ENCODE data around the gene TTLL10. TPM values are rescaled to one million over a fixed set of nuclear protein-coding genes. Genes with fewer than 3 reads are reported as not detected.
A peak's percentile ranks its signal among the peaks of the same experiment; 100 is the strongest.

Gene TTLL10
- total and polyA plus RNA-seq, 7 experiments from 2014 or later: 0.58 to 0.80 TPM; not detected in 5

DNA sequence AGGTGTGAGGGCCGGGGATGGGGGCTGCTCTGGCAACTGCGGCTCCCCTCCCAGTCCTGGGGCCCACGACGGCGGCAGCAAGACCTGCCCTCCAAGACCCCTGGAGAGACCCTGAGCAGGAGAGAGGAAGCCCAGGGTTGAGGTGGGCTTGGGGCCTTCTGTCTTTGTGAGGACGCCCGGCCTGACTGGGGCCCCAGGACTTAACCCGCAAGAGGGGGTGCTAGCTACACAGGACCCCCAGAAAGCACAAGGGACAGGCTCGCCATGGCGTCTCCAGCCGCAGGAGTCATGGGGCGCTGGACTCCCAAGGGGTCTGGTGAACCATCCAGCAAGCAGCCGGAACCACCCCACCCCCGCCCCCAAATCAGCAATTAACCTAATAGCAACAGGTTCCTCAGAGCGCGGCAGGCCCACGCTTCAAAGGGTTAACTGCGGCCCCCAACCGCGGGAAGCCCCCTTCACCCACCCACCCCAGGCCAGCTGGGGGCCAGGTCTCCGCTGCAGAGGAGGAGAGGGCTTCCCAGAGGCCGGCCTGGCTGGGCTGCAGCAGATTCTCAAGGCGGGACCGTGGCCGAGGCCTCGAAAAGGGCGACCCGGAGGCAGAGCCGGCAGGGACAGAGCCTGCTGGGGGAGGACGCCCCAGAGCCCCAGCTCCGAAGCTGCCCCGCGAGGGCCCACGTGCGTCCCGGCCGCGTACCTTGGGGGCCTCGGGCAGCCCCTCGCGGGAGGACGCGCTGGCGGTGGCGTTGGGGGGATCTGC lies 72.3 kb downstream of the TTLL10 start:
- peaks cover 0 to 15% (median 8%) of the 10 kb centered on the region in 7 donors for H3K4me1 Mint-ChIP-seq
- no peak overlapping the region for H3K27ac Mint-ChIP-seq
- Histone ChIP-seq H3K4me3 (ENCODE audit: low read length) (no peak overlapping the region), H3K36me3 (ENCODE audit: control insufficient read depth in 2 of 3, insufficient read depth in 3 of 3, low read length in 3 of 3) (no peaks in the 10 kb centered on the region), H3K27me3 (ENCODE audit: control insufficient read depth in 2 of 2, insufficient read depth in 2 of 2, low read length in 2 of 2) (no peaks in the 10 kb centered on the region), H3K27ac (ENCODE audit: low read depth, low read length) (no peak overlapping the region), H3K4me1 (ENCODE audit: control insufficient read depth in 2 of 2, insufficient read depth in 2 of 2, low read length in 2 of 2) (peaks cover 6% of the 10 kb centered on the region in 2 donors), H3K9me3 (ENCODE audit: control insufficient read depth in 2 of 3, low read length in 3 of 3) (no peaks in the 10 kb centered on the region)
- H3K4me3 Mint-ChIP-seq: peak overlapping the region in 1 of 10 donors; percentile 25
- no peaks in the 10 kb centered on the region for H3K36me3 Mint-ChIP-seq
- ChIA-PET CTCF (no interaction called here), POLR2A (no interaction called here)
- DNase-seq (no peak), ATAC-seq (no peak)
- intact Hi-C loops (cut with micrococcal nuclease): no loop called here
- peaks cover 0 to 4% (median 0%) of the 10 kb centered on the region in 5 donors for H3K27me3 Mint-ChIP-seq
- no peaks in the 10 kb centered on the region for H3K9me3 Mint-ChIP-seq

DNA sequence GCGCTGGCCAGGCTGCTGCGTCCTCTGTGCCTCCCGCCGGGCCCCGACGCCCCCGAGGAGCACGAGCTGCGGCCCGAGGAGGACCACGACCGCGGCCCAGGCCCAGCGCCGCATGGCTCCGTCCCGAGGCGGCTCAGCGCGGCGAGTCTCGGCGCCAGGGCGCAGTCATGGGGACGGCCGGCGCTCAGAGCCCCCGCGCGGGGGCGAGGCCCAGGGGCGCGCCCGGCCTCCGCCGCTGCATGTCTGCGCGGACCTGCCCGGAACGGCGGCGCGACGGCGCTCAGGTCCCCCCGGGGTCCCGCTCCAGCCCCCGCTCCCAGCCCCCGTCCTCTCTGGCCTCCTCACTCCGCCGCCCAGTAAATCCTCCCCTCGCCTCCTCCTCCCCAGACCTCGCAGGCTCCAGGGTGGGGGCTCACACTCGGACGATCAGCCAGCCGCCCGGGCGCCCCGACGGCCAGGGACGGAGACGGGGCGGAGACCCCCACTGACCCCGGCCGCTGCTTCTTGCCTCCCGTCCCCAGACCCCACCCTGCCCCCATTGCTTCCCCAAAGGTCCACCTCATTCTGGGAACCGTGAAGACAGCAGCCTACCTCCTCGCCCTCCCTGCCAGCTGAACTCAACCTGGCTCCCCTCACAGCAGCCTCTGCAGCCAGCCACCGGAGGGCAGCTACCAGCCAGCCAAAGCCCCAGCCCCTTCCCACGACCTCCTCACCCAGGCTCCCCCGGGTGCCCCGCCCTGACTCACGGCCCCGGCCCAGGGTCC lies 73.1 kb downstream of the TTLL10 start, which contains the start of gene C1QTNF12:
C1QTNF12 (minus strand) TSS at position 146 of the 764 bp plus-strand sequence; CDS start at position 114, 32 bp downstream.
- peaks cover 10 to 12% of the 10 kb centered on the region in 2 donors for H3K4me1 ChIP-seq (ENCODE audit: control insufficient read depth in 2 of 2, insufficient read depth in 2 of 2, low read length in 2 of 2)
- no peaks in the 10 kb centered on the region for H3K36me3 ChIP-seq (ENCODE audit: control insufficient read depth in 2 of 3, insufficient read depth in 3 of 3, low read length in 3 of 3)
- peak within 1 kb of the TSS in 1 of 10 donors; percentile 25 for H3K4me3 Mint-ChIP-seq
- H3K4me1 Mint-ChIP-seq: peaks cover 0 to 17% (median 11%) of the 10 kb centered on the region in 7 donors
- ChIA-PET CTCF (no interaction called here), POLR2A (interaction anchor here (0.6 to 1.3 kb wide), 2 partner anchors 16 to 30 kb away, joined by 4 to 5 read pairs; no protein-coding TSS in a partner anchor)
- no peak for ATAC-seq
- H3K9me3 ChIP-seq (ENCODE audit: control insufficient read depth in 2 of 3, low read length in 3 of 3): no peaks in the 10 kb centered on the region
- H3K27me3 ChIP-seq (ENCODE audit: control insufficient read depth in 2 of 2, insufficient read depth in 2 of 2, low read length in 2 of 2): no peaks in the 10 kb centered on the region
- H3K4me3 ChIP-seq (ENCODE audit: low read length): no peak within 1 kb of the TSS
- H3K27me3 Mint-ChIP-seq: peaks cover 0 to 4% (median 0%) of the 10 kb centered on the region in 5 donors
- no peak within 1 kb of the TSS for H3K27ac Mint-ChIP-seq
- no peak for DNase-seq
- intact Hi-C loops (cut with micrococcal nuclease): no loop called here
- no peaks in the 10 kb centered on the region for H3K9me3 Mint-ChIP-seq
- H3K27ac ChIP-seq (ENCODE audit: low read depth, low read length): no peak within 1 kb of the TSS
- no peaks in the 10 kb centered on the region for H3K36me3 Mint-ChIP-seq

DNA sequence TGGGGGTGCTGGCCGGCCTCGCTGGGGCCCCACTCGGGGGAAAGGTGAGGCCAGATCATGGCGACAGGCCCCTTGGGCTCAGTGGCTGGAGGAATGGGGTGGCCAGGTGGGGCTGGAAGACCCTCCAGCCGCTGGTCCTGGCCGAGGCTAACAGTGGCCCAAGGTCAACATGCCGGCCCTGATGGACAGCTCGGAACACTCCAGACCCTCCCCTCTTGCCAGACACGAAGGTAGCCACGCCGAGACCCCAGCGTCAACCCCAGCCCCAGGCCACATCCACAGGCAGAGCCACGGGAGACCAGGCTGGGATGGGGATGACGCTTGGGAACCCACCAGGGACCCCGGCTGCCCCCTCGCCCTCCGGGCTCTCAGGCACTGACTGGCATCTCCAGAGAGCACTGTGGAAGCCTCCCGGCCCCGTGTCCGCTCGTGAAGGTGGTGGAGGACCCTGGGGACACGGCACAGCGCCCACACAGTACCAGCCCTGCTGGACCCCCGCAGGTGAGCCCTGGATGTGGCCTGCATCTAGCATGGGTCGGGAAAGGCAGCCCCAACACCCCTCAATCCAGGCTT lies 73.7 kb downstream of the TTLL10 start:
- no peak for ATAC-seq
- no peaks in the 10 kb centered on the region for H3K36me3 ChIP-seq (ENCODE audit: control insufficient read depth in 2 of 3, insufficient read depth in 3 of 3, low read length in 3 of 3)
- H3K27ac ChIP-seq (ENCODE audit: low read depth, low read length): no peak overlapping the region
- ChIA-PET POLR2A (interaction anchor here (0.6 to 1.3 kb wide), 2 partner anchors 16 to 29 kb away, joined by 4 to 5 read pairs; no protein-coding TSS in a partner anchor), CTCF (no interaction called here)
- intact Hi-C loops (cut with micrococcal nuclease): no loop called here
- peaks cover 10 to 12% of the 10 kb centered on the region in 2 donors for H3K4me1 ChIP-seq (ENCODE audit: control insufficient read depth in 2 of 2, insufficient read depth in 2 of 2, low read length in 2 of 2)
- Mint-ChIP-seq H3K9me3 (no peaks in the 10 kb centered on the region), H3K36me3 (no peaks in the 10 kb centered on the region), H3K27ac (no peak overlapping the region), H3K27me3 (peaks cover 0 to 4% (median 0%) of the 10 kb centered on the region in 5 donors), H3K4me3 (no peak overlapping the region), H3K4me1 (peaks cover 0 to 21% (median 11%) of the 10 kb centered on the region in 7 donors)
- no peaks in the 10 kb centered on the region for H3K9me3 ChIP-seq (ENCODE audit: control insufficient read depth in 2 of 3, low read length in 3 of 3)
- H3K27me3 ChIP-seq (ENCODE audit: control insufficient read depth in 2 of 2, insufficient read depth in 2 of 2, low read length in 2 of 2): no peaks in the 10 kb centered on the region
- no peak overlapping the region for H3K4me3 ChIP-seq (ENCODE audit: low read length)
- no peak for DNase-seq

Small RNA genes lying within 50 kb of the gene (microRNA-seq; reads per million reads assigned to microRNA genes)
- gene MIR200A (ENCODE audit: borderline microRNAs expressed) (10.9 reads per million, percentile 22 among the genes with 10 or more reads in this experiment), gene MIR200B (ENCODE audit: borderline microRNAs expressed) (5.2 reads per million, percentile 4 among the genes with 10 or more reads in this experiment), gene MIR429 (ENCODE audit: borderline microRNAs expressed) (not detected)

Other genes starting within 250 kb of the TTLL10 start
- gene SAMD11, start 250.0 kb upstream of the TTLL10 start, total RNA-seq: not detected
- gene SAMD11, start 250.0 kb upstream of the TTLL10 start, polyA plus RNA-seq: under 1 TPM; 0.10 to 0.24 TPM
- 10 to 100 TPM; 46.6 to 88.3 (median 67.9) TPM for gene NOC2L, start 214.6 kb upstream of the TTLL10 start, total RNA-seq
- gene NOC2L, start 214.6 kb upstream of the TTLL10 start, polyA plus RNA-seq: 10 to 100 TPM; 62.7 to 82.5 TPM
- gene KLHL17, start 213.3 kb upstream of the TTLL10 start, total RNA-seq: 10 to 100 TPM; 14.2 to 34.2 (median 32.0) TPM
- 1 to 10 TPM in 1 of 2 donors, under 1 TPM in 1; 0.58 to 2.6 TPM for gene KLHL17, start 213.3 kb upstream of the TTLL10 start, polyA plus RNA-seq
- gene PLEKHN1, start 207.4 kb upstream of the TTLL10 start, total RNA-seq: 1 to 10 TPM in 3 of 5 experiments, under 1 TPM in 2; 0.24 to 3.0 (median 1.0) TPM
- gene PLEKHN1, start 207.4 kb upstream of the TTLL10 start, polyA plus RNA-seq: under 1 TPM in 1 of 2 donors, not detected in 1; 0.18 TPM
- gene PERM1, start 191.8 kb upstream of the TTLL10 start, total RNA-seq: not detected
- gene PERM1, start 191.8 kb upstream of the TTLL10 start, polyA plus RNA-seq: not detected
- 10 to 100 TPM in 2 of 5 experiments, under 1 TPM in 1, not detected in 2; 0.22 to 35.0 (median 18.8) TPM for gene HES4, start 173.8 kb upstream of the TTLL10 start, total RNA-seq
- 1 to 10 TPM in 1 of 2 donors, under 1 TPM in 1; 0.61 to 1.8 TPM for gene HES4, start 173.8 kb upstream of the TTLL10 start, polyA plus RNA-seq
- 100 to 1,000 TPM in 1 of 5 experiments, 10 to 100 TPM in 4; 17.4 to 227 (median 25.4) TPM for gene ISG15, start 160.4 kb upstream of the TTLL10 start, total RNA-seq
- 100 to 1,000 TPM; 114 to 218 TPM for gene ISG15, start 160.4 kb upstream of the TTLL10 start, polyA plus RNA-seq
- gene AGRN, start 153.8 kb upstream of the TTLL10 start, total RNA-seq: 10 to 100 TPM in 1 of 5 experiments, 1 to 10 TPM in 4; 1.8 to 10.9 (median 4.9) TPM
- 1 to 10 TPM in 1 of 2 donors, under 1 TPM in 1; 0.19 to 1.2 TPM for gene AGRN, start 153.8 kb upstream of the TTLL10 start, polyA plus RNA-seq
- under 1 TPM in 1 of 5 experiments, not detected in 4; 0.32 TPM for gene RNF223, start 99.6 kb upstream of the TTLL10 start, total RNA-seq
- not detected for gene RNF223, start 99.6 kb upstream of the TTLL10 start, polyA plus RNA-seq
- gene C1orf159, start 57.8 kb upstream of the TTLL10 start, total RNA-seq: 10 to 100 TPM; 17.6 to 21.9 (median 19.6) TPM
- gene C1orf159, start 57.8 kb upstream of the TTLL10 start, polyA plus RNA-seq: 10 to 100 TPM in 1 of 2 donors, 1 to 10 TPM in 1; 6.4 to 10.5 TPM
- 10 to 100 TPM in 2 of 5 experiments, 1 to 10 TPM in 1, not detected in 2; 2.6 to 81.7 (median 12.6) TPM for gene TNFRSF18, start 32.7 kb downstream of the TTLL10 start, total RNA-seq
- gene TNFRSF18, start 32.7 kb downstream of the TTLL10 start, polyA plus RNA-seq: under 1 TPM in 1 of 2 donors, not detected in 1; 0.32 TPM
- gene TNFRSF4, start 40.3 kb downstream of the TTLL10 start, total RNA-seq: 100 to 1,000 TPM in 1 of 5 experiments, 10 to 100 TPM in 1, 1 to 10 TPM in 2, under 1 TPM in 1; 0.49 to 192 (median 7.8) TPM
- gene TNFRSF4, start 40.3 kb downstream of the TTLL10 start, polyA plus RNA-seq: 1 to 10 TPM; 1.4 to 1.5 TPM
- gene SDF4, start 58.1 kb downstream of the TTLL10 start, total RNA-seq: 100 to 1,000 TPM in 4 of 5 experiments, 10 to 100 TPM in 1; 75.8 to 124 (median 110) TPM
- gene SDF4, start 58.1 kb downstream of the TTLL10 start, polyA plus RNA-seq: 10 to 100 TPM; 74.8 to 90.7 TPM
- 10 to 100 TPM; 10.9 to 29.0 (median 22.8) TPM for gene B3GALT6, start 58.4 kb downstream of the TTLL10 start, total RNA-seq
- gene B3GALT6, start 58.4 kb downstream of the TTLL10 start, polyA plus RNA-seq: 10 to 100 TPM in 1 of 2 donors, 1 to 10 TPM in 1; 7.2 to 12.7 TPM
- gene C1QTNF12, start 72.8 kb downstream of the TTLL10 start, total RNA-seq: 1 to 10 TPM; 2.5 to 5.8 (median 3.0) TPM
- gene C1QTNF12, start 72.8 kb downstream of the TTLL10 start, polyA plus RNA-seq: under 1 TPM in 1 of 2 donors, not detected in 1; 0.56 TPM
- gene UBE2J2, start 100.0 kb downstream of the TTLL10 start, total RNA-seq: 10 to 100 TPM; 62.3 to 89.3 (median 75.1) TPM
- 10 to 100 TPM; 86.1 to 92.2 TPM for gene UBE2J2, start 100.0 kb downstream of the TTLL10 start, polyA plus RNA-seq
- gene SCNN1D, start 106.6 kb downstream of the TTLL10 start, total RNA-seq: 10 to 100 TPM in 3 of 5 experiments, 1 to 10 TPM in 2; 4.2 to 15.8 (median 10.1) TPM
- not detected for gene SCNN1D, start 106.6 kb downstream of the TTLL10 start, polyA plus RNA-seq
- 10 to 100 TPM; 51.5 to 70.8 (median 58.2) TPM for gene ACAP3, start 134.1 kb downstream of the TTLL10 start, total RNA-seq
- gene ACAP3, start 134.1 kb downstream of the TTLL10 start, polyA plus RNA-seq: 1 to 10 TPM; 3.2 to 5.9 TPM
- gene PUSL1, start 134.7 kb downstream of the TTLL10 start, total RNA-seq: 10 to 100 TPM; 17.7 to 25.4 (median 19.4) TPM
- 10 to 100 TPM; 16.2 to 26.1 TPM for gene PUSL1, start 134.7 kb downstream of the TTLL10 start, polyA plus RNA-seq
- gene INTS11, start 150.8 kb downstream of the TTLL10 start, total RNA-seq: 100 to 1,000 TPM; 126 to 187 (median 161) TPM
- gene INTS11, start 150.8 kb downstream of the TTLL10 start, polyA plus RNA-seq: 10 to 100 TPM; 62.8 to 74.0 TPM
- 10 to 100 TPM; 11.5 to 29.3 (median 19.1) TPM for gene CPTP, start 150.9 kb downstream of the TTLL10 start, total RNA-seq
- gene CPTP, start 150.9 kb downstream of the TTLL10 start, polyA plus RNA-seq: 10 to 100 TPM; 17.7 to 26.5 TPM
- gene TAS1R3, start 157.4 kb downstream of the TTLL10 start, total RNA-seq: 1 to 10 TPM; 1.1 to 2.6 (median 1.8) TPM
- gene TAS1R3, start 157.4 kb downstream of the TTLL10 start, polyA plus RNA-seq: under 1 TPM in 1 of 2 donors, not detected in 1; 0.32 TPM
- 10 to 100 TPM; 40.2 to 54.9 (median 45.9) TPM for gene DVL1, start 175.5 kb downstream of the TTLL10 start, total RNA-seq
- 1 to 10 TPM in 1 of 2 donors, under 1 TPM in 1; 0.78 to 1.1 TPM for gene DVL1, start 175.5 kb downstream of the TTLL10 start, polyA plus RNA-seq
- gene MXRA8, start 184.7 kb downstream of the TTLL10 start, total RNA-seq: 1 to 10 TPM in 3 of 5 experiments, under 1 TPM in 2; 0.39 to 2.2 (median 1.0) TPM
- under 1 TPM; 0.41 to 0.66 TPM for gene MXRA8, start 184.7 kb downstream of the TTLL10 start, polyA plus RNA-seq
- 100 to 1,000 TPM in 1 of 5 experiments, 10 to 100 TPM in 4; 53.8 to 107 (median 64.5) TPM for gene AURKAIP1, start 201.3 kb downstream of the TTLL10 start, total RNA-seq
- gene AURKAIP1, start 201.3 kb downstream of the TTLL10 start, polyA plus RNA-seq: 100 to 1,000 TPM; 135 to 160 TPM
- gene CCNL2, start 225.5 kb downstream of the TTLL10 start, total RNA-seq: 100 to 1,000 TPM; 130 to 403 (median 278) TPM
- gene CCNL2, start 225.5 kb downstream of the TTLL10 start, polyA plus RNA-seq: 10 to 100 TPM; 16.3 to 38.3 TPM
- gene MRPL20, start 233.4 kb downstream of the TTLL10 start, total RNA-seq: 100 to 1,000 TPM in 4 of 5 experiments, 10 to 100 TPM in 1; 91.2 to 135 (median 122) TPM
- 100 to 1,000 TPM; 221 to 239 TPM for gene MRPL20, start 233.4 kb downstream of the TTLL10 start, polyA plus RNA-seq
- gene ANKRD65, start 247.4 kb downstream of the TTLL10 start, total RNA-seq: not detected
- gene ANKRD65, start 247.4 kb downstream of the TTLL10 start, polyA plus RNA-seq: not detected

Measured in naive thymus-derived CD4-positive, alpha-beta T cell (primary cell).